GM10248 (cell line): ENCODE measurements around the gene KLHL17.

Experiments used
- CTCF ChIA-PET: fragments of 300-600 bp; sonication (Branson Sonifier 250); formaldehyde crosslinking; extraction: SDS; loops from one replicate; lab custom pipeline; 2021; ENCODE audit warnings: antibody characterized with exemption; lab: Yijun Ruan, JAX
- POLR2A ChIA-PET: fragments of 350-650 bp; sonication (Branson Sonifier 250); formaldehyde crosslinking; extraction: SDS; loops from one replicate; lab custom pipeline; 2020; ENCODE audit warnings: antibody characterized with exemption; lab: Yijun Ruan, JAX
- DNase-seq: peaks from one replicate; pipeline ENCODE4 v3.0.0; 2012; ENCODE audit errors: extremely low spot score
- TF ChIP-seq, protein P1 (sequence below): IDR thresholded peaks from 2 replicates; pipeline ENCODE4 v1.5.1; 2012; ENCODE audit warnings: mild to moderate bottlenecking, low read depth; ENCODE audit errors: extremely low read depth, missing control alignments, control extremely low read depth

The KLHL17 gene

GRCh38 chr1:931380-932172 lies 28.8 kb upstream of the KLHL17 start:
- ChIA-PET POLR2A (no interaction called here), CTCF (interaction anchor here (1.6 kb wide), 1 partner anchor 26 kb away, joined by 10 read pairs; no protein-coding TSS in a partner anchor)
- no peak for DNase-seq
- TF ChIP-seq, protein P1, sequence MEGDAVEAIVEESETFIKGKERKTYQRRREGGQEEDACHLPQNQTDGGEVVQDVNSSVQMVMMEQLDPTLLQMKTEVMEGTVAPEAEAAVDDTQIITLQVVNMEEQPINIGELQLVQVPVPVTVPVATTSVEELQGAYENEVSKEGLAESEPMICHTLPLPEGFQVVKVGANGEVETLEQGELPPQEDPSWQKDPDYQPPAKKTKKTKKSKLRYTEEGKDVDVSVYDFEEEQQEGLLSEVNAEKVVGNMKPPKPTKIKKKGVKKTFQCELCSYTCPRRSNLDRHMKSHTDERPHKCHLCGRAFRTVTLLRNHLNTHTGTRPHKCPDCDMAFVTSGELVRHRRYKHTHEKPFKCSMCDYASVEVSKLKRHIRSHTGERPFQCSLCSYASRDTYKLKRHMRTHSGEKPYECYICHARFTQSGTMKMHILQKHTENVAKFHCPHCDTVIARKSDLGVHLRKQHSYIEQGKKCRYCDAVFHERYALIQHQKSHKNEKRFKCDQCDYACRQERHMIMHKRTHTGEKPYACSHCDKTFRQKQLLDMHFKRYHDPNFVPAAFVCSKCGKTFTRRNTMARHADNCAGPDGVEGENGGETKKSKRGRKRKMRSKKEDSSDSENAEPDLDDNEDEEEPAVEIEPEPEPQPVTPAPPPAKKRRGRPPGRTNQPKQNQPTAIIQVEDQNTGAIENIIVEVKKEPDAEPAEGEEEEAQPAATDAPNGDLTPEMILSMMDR: no peak

GRCh38 chr1:932173-932510 lies 28.2 kb upstream of the KLHL17 start:
- ChIA-PET POLR2A (no interaction called here), CTCF (no interaction called here)
- no peak for DNase-seq
- TF ChIP-seq, protein P1: no peak

- no peak for DNase-seq
- POLR2A ChIA-PET: no interaction called here
- CTCF ChIA-PET: interaction anchor here (0.8 to 1.1 kb wide), 3 partner anchors 28 to 63 kb away, joined by 3 to 5 read pairs (median 3); no protein-coding TSS in a partner anchor
- TF ChIP-seq, protein P1: no peak
Observed at GRCh38 chr1:932776-933602, 27.4 kb upstream of the KLHL17 start.

DNA sequence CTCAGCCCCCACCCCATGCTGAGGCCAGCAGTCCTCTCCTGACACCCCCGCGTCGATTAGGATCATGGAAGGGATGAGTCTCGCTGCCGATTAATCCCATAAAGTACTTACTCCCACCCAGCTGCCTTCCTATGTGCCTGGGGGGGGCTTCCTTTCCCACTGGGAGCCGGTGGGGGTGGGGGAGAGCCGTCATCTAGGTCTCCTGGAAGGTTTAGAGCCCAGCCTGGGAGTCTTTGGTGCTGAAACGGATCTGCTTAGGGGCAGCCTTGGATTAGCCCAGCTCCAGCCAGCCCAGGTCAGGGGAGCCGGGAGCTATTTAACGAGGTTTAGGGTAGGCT lies 26.8 kb upstream of the KLHL17 start:
- ChIA-PET POLR2A (no interaction called here), CTCF (interaction anchor here (0.8 to 1.1 kb wide), 3 partner anchors 28 to 64 kb away, joined by 3 to 5 read pairs (median 3); no protein-coding TSS in a partner anchor)
- DNase-seq: no peak
- TF ChIP-seq, protein P1: no peak

DNA sequence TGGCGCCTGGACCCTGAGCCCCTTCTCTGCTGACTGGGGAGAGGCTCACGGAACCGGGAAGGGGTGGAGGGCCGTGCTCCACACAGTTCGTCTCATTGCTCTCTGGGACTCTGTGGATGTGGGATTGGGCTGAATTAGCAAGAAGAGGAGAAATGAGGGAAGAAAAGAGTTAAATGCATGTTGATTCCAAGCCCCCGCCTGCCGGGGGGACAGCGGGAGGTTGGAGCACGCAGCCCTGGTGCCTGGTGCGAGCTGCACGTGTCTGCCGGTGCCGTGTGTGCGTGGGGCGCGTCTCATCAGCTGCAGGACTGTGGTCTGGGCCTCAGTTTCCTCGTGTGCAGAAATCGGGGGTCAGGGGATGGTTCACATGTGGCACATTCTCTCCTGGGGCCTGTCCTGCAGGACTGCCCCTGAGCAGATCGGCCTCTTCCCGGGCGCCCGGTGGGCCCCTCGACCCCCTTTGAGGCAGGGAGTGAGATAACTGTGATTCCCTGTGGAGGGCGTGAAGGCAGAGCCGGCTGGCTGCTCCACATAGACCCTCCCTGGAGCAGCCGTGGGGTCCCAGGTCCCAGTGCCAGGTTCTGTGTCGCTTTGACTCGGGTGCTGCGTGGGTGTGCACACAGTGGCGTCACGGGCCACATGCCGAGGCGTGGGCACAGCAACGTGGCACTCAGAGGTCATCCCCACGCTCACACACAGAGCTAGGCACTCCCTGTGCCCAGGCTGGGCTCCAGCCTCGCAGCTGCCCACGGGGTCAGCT lies 25.2 kb upstream of the KLHL17 start:
- POLR2A ChIA-PET: no interaction called here
- no peak for DNase-seq
- CTCF ChIA-PET: no interaction called here

More for the DNA sequence above, 25.2 kb upstream of the KLHL17 start:
- TF ChIP-seq, protein P1: no peak
